ENCODE measurements around the gene LMF1.
A peak's percentile ranks its signal among the peaks of the same experiment; 100 is the strongest.

Gene LMF1

DNA sequence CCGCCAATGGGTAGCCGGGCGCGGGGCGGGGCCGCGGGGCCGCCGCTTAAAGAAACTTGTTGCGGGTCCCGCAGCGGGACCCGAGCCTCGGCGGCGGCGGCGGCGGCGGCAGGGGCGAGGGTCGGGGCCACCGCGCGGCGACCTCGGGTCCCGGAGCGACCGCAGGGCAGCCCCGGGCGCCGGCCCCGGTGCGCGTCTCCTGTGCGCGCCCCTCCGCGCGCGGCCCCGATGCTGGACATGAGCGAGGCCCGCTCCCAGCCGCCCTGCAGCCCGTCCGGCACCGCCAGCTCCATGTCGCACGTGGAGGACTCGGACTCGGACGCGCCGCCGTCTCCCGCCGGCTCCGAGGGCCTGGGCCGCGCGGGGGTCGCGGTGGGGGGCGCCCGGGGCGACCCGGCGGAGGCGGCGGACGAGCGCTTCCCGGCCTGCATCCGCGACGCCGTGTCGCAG lies 10.9 kb upstream of the LMF1 start, which contains the start of gene SOX8:
Gene SOX8 (plus strand): TSS at position 76 of the 450 bp plus-strand sequence. CDS start 153 bp downstream, at position 229.
- no peak for DNase-seq (ENCODE audit: low read depth, low spot score)
- peak within 1 kb of the TSS; percentile 15 for H3K4me3 ChIP-seq (ENCODE audit: low read depth, low read length)
- in situ Hi-C loops (cut with HindIII; ENCODE audit: low sequenced_read_pairs), result no loop called here

GRCh38 chr16:980595-980854 lies 9.7 kb upstream of the LMF1 start:
- TF ChIP-seq CTCF (IDR thresholded peaks at IDR 0.05; ENCODE audit: low read depth, low read length), result no peak
- in situ Hi-C loops (cut with HindIII; ENCODE audit: low sequenced_read_pairs), result no loop called here
- no peak for DNase-seq (ENCODE audit: low read depth, low spot score)
- H3K4me3 ChIP-seq (ENCODE audit: low read depth, low read length), result no peak overlapping the region

More for the DNA sequence above, 10.9 kb upstream of the LMF1 start, which contains the start of gene SOX8:
- TF ChIP-seq CTCF (IDR thresholded peaks at IDR 0.05; ENCODE audit: low read depth, low read length), result no peak

- no peak for DNase-seq (ENCODE audit: low read depth, low spot score)
- in situ Hi-C loops (cut with HindIII; ENCODE audit: low sequenced_read_pairs), result no loop called here
- no peak overlapping the region for H3K4me3 ChIP-seq (ENCODE audit: low read depth, low read length)
- TF ChIP-seq CTCF (IDR thresholded peaks at IDR 0.05; ENCODE audit: low read depth, low read length), result no peak
Measured at GRCh38 chr16:979859-980594, 9.2 kb upstream of the LMF1 start.

GRCh38 chr16:979147-979546 lies 8.4 kb upstream of the LMF1 start:
- H3K4me3 ChIP-seq (ENCODE audit: low read depth, low read length), result no peak overlapping the region
- in situ Hi-C loops (cut with HindIII; ENCODE audit: low sequenced_read_pairs), result no loop called here
- no peak for DNase-seq (ENCODE audit: low read depth, low spot score)
- no peak for TF ChIP-seq CTCF (IDR thresholded peaks at IDR 0.05; ENCODE audit: low read depth, low read length)

DNA sequence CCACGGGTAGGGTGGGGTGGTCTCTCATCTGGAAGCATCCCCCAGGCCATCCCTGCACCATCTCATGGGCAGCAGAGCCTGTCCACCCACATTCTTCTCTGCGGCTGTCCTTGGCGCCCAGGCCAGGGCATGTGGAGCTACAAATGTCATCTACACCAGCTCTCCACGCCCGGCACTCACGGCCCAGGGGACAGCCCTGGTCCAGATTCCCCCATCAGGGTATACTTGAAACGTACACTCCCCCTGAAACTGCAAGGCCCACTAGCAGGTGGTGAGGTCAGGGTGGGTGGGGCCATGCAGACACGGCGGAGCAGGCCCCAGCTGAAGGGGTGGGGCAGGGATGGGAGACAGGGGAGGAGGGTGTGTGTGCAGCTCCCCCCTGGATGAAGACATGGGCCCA lies 7.6 kb upstream of the LMF1 start:
- TF ChIP-seq CTCF (IDR thresholded peaks at IDR 0.05; ENCODE audit: low read depth, low read length), result no peak
- no peak for DNase-seq (ENCODE audit: low read depth, low spot score)
- no peak overlapping the region for H3K4me3 ChIP-seq (ENCODE audit: low read depth, low read length)
- in situ Hi-C loops (cut with HindIII; ENCODE audit: low sequenced_read_pairs), result no loop called here

GRCh38 chr16:977896-978295 lies 7.1 kb upstream of the LMF1 start:
- TF ChIP-seq CTCF (IDR thresholded peaks at IDR 0.05; ENCODE audit: low read depth, low read length), result no peak

More at GRCh38 chr16:977896-978295, 7.1 kb upstream of the LMF1 start:
- H3K4me3 ChIP-seq (ENCODE audit: low read depth, low read length), result no peak overlapping the region
- no peak for DNase-seq (ENCODE audit: low read depth, low spot score)
- in situ Hi-C loops (cut with HindIII; ENCODE audit: low sequenced_read_pairs), result no loop called here

All from astrocyte of the spinal cord (primary cell).